Amniotic epithelial cell (primary cell): ENCODE data around the gene PRSS38.
"Not testable (repeated sequence)": the region's sequence is repeated elsewhere in the genome, so short reads cannot be mapped to it uniquely, and the experiment has no call there.

ENCODE experiments used
- DNase-seq: peaks from one replicate; pipeline ENCODE4 v3.0.0-alpha.2; 2010; ENCODE audit warnings: low read depth

PRSS38 gene

GRCh38 chr1:227844320-227845146 is 29.1 kb downstream of the PRSS38 start:
- no peak for DNase-seq

- DNase-seq = no peak
These were observed 29.6 kb downstream of the PRSS38 start for GRCh38 chr1:227845147-227845458.

GRCh38 chr1:227845519-227845918 is 30.0 kb downstream of the PRSS38 start:
- no peak for DNase-seq

GRCh38 chr1:227846265-227846858 is 30.9 kb downstream of the PRSS38 start:
- no peak for DNase-seq

GRCh38 chr1:227847046-227847445 is 31.6 kb downstream of the PRSS38 start:
- not testable (repeated sequence) for DNase-seq

GRCh38 chr1:227848430-227848932 is 33.0 kb downstream of the PRSS38 start:
- DNase-seq = no peak

- DNase-seq = no peak
These were observed 33.8 kb downstream of the PRSS38 start for GRCh38 chr1:227849251-227849650.

GRCh38 chr1:227854189-227854588 is 38.7 kb downstream of the PRSS38 start:
- DNase-seq = no peak

- no peak for DNase-seq
These were observed 40.2 kb downstream of the PRSS38 start for GRCh38 chr1:227855687-227856086.

- DNase-seq = no peak
These were observed 40.8 kb downstream of the PRSS38 start for GRCh38 chr1:227856147-227856858.

GRCh38 chr1:227864882-227865281 is 49.4 kb downstream of the PRSS38 start:
- no peak for DNase-seq

- DNase-seq = no peak
These were observed 53.9 kb downstream of the PRSS38 start for GRCh38 chr1:227869279-227869842.

GRCh38 chr1:227869851-227870305 is 54.4 kb downstream of the PRSS38 start:
- no peak for DNase-seq

GRCh38 chr1:227870366-227870765 is 54.9 kb downstream of the PRSS38 start:
- DNase-seq = no peak

- DNase-seq = not testable (repeated sequence)
These were observed 56.4 kb downstream of the PRSS38 start for GRCh38 chr1:227871892-227872291.

GRCh38 chr1:227877810-227878209 is 62.3 kb downstream of the PRSS38 start:
- not testable (repeated sequence) for DNase-seq

GRCh38 chr1:227880342-227880924 is 65.0 kb downstream of the PRSS38 start:
- no peak for DNase-seq

GRCh38 chr1:227883073-227883520 is 67.6 kb downstream of the PRSS38 start:
- no peak for DNase-seq

GRCh38 chr1:227883641-227884301 is 68.3 kb downstream of the PRSS38 start:
- no peak for DNase-seq

GRCh38 chr1:227884370-227885134 is 69.1 kb downstream of the PRSS38 start:
- DNase-seq = no peak
